ENCODE results near the gene ANO1. TPM values are rescaled to one million over a fixed set of nuclear protein-coding genes. Genes with fewer than 3 reads are reported as not detected.

The ANO1 gene
- total RNA-seq, 1 donor from 2014 or later: 14.9 TPM

DNA sequence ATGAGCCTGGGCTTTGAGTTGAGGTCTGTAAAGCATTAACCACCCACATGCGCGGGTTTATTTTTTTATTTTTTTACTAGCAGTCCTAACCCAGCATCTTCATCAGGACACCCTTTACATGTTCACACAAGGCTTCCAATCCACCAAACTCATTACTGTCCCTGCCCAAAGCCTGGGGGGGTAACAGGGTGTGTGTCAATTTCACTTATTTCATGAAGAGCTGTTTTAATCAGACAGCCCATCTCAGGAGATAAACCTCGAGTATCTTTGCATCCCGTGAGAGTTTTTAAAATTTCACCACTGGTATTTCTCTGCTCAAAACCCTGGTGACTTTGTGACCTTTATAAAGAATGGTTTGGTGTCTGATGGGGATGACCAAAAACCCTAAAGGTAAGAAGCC, 45.6 kb downstream of the ANO1 start:
- H3K9me3 Mint-ChIP-seq: no peaks in the 10 kb centered on the region
- H3K4me3 Mint-ChIP-seq: no peak overlapping the region
- no peak for DNase-seq (ENCODE audit: extremely low spot score, unreplicated experiment)
- H3K27me3 Mint-ChIP-seq: peaks cover 27% of the 10 kb centered on the region
- no peaks in the 10 kb centered on the region for H3K36me3 Mint-ChIP-seq
- peaks cover 20% of the 10 kb centered on the region for H3K4me1 Mint-ChIP-seq (ENCODE audit: unreplicated experiment)
- TF ChIP-seq, protein P1, sequence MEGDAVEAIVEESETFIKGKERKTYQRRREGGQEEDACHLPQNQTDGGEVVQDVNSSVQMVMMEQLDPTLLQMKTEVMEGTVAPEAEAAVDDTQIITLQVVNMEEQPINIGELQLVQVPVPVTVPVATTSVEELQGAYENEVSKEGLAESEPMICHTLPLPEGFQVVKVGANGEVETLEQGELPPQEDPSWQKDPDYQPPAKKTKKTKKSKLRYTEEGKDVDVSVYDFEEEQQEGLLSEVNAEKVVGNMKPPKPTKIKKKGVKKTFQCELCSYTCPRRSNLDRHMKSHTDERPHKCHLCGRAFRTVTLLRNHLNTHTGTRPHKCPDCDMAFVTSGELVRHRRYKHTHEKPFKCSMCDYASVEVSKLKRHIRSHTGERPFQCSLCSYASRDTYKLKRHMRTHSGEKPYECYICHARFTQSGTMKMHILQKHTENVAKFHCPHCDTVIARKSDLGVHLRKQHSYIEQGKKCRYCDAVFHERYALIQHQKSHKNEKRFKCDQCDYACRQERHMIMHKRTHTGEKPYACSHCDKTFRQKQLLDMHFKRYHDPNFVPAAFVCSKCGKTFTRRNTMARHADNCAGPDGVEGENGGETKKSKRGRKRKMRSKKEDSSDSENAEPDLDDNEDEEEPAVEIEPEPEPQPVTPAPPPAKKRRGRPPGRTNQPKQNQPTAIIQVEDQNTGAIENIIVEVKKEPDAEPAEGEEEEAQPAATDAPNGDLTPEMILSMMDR (conservative IDR thresholded peaks at IDR 0.05): no peak
- no peak overlapping the region for H3K27ac Mint-ChIP-seq

DNA sequence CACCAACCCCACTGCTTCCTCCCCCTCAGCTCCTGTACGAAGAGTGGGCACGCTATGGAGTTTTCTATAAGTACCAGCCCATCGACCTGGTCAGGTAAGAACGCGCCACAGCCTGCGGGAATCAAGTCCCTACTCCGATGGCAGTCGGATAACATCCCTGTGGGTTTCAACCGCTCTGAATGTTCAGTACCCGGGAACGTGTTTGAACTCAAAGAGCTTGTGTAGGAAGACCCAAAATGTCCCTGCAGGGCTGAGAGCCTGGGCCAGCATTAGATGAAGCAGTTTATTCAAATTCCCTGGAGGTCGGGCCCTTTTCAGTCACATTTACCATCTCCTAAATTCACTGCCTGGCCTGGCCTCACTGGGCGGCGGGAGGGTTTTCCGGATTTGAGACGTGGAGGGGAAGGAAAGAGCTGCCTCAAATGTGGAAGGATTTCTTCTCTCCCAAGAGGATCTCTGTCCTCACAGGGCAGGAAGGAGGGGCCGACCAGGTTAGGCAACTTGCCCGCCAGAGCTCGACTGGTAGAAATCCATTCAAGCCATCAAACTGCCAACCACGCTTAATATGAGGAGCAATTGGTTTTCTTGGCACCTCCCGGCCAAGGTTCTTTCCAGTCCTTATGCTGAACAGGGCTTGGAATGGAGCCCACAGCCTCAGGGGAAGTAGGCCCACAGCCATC, 46.3 kb downstream of the ANO1 start:
- Mint-ChIP-seq H3K4me3 (no peak overlapping the region), H3K27me3 (peaks cover 25% of the 10 kb centered on the region), H3K36me3 (no peaks in the 10 kb centered on the region), H3K27ac (peak overlapping the region; percentile 42), H3K9me3 (no peaks in the 10 kb centered on the region), H3K4me1 (ENCODE audit: unreplicated experiment) (peaks cover 20% of the 10 kb centered on the region)
- DNase-seq (ENCODE audit: extremely low spot score, unreplicated experiment): no peak
- TF ChIP-seq, protein P1 (conservative IDR thresholded peaks at IDR 0.05): no peak

DNA sequence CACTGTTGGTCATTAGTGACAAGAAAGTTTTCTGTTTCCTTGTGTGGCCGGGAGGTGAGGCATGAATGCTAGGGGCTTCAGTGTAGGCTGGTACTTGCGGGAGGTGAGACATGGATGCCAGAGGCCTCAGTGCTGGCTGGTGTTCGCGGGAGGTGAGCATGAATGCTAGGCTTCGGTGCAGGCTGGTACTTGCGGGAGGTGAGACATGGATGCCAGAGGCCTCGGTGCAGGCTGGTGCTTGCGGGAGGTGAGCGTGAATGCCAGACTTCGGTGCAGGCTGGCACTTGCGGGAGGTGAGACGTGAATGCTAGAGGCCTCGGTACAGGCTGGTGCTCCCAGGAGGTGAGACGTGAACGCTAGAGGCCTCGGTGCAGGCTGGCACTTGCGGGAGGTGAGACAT, 48.4 kb downstream of the ANO1 start:
- no peaks in the 10 kb centered on the region for H3K9me3 Mint-ChIP-seq
- peaks cover 20% of the 10 kb centered on the region for H3K4me1 Mint-ChIP-seq (ENCODE audit: unreplicated experiment)
- DNase-seq (ENCODE audit: extremely low spot score, unreplicated experiment): no peak
- TF ChIP-seq, protein P1 (conservative IDR thresholded peaks at IDR 0.05): no peak
- H3K27ac Mint-ChIP-seq: peak overlapping the region; percentile 27
- no peak overlapping the region for H3K4me3 Mint-ChIP-seq
- peaks cover 14% of the 10 kb centered on the region for H3K27me3 Mint-ChIP-seq
- no peaks in the 10 kb centered on the region for H3K36me3 Mint-ChIP-seq

DNA sequence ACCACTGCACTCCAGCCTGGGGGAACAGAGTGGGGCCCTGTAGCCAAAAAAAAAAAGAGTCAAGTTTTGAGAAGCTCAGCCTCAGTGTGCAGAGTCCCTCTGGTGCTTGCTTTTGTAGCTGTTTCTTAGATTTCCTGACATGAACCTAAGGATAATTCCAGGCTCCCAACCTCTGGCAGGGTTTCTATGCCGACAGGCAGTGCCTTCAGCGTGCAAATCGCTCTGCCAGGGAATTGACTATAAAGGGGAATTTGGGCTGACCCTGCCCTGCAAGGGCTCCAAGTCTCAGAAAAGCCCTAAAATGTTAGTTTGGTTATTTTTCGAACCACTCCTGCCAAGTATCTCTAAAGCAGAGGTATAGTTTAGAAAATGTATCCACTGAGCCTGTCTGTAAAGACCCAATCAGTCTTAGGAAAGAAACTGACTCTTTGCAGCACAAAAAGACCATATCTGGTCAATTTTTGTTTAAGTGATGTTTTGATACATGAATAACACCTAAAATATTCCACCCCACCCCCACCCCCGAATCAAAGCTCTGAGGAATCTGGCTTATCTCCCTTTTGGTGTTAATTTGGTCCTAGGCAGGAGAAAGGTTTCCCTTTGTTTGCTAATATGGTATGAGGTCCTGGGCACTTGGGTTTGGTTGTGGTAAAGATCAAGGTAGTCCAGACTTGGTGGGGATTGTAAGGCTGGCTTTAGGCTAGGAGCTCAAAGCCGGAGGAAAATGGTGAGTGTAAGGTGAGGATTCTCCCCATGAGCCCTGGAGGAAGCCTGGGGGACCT, 49.7 kb downstream of the ANO1 start:
- Mint-ChIP-seq H3K9me3 (no peaks in the 10 kb centered on the region), H3K27me3 (peaks cover 9% of the 10 kb centered on the region), H3K27ac (no peak overlapping the region), H3K4me3 (no peak overlapping the region), H3K4me1 (ENCODE audit: unreplicated experiment) (peaks cover 15% of the 10 kb centered on the region), H3K36me3 (no peaks in the 10 kb centered on the region)
- TF ChIP-seq, protein P1 (conservative IDR thresholded peaks at IDR 0.05): no peak
- no peak for DNase-seq (ENCODE audit: extremely low spot score, unreplicated experiment)

DNA sequence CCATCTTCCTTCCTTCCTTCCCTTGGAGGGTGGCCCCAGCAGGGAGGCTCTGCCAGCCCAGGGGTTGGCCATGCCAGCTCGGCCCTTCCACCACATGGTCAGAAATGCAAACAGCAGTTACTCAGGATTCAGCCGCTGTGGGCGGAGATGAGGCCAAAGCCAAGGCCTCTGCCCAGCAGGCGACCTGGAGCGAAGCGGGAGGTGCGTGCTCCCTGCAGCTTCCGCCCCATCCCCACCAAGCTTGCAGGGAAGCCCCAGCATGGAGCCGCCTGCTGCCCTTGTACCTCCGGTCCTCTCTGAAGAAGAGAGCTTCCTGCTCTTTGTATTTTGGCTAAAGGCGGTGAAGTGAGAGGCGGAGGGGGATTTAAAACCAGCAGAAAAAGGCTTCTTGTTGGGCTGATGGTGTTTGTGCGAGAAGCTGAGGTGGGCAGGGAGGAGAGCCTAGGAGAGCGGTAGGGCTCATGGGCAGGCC, 50.4 kb downstream of the ANO1 start:
- H3K27me3 Mint-ChIP-seq: peaks cover 8% of the 10 kb centered on the region
- peaks cover 14% of the 10 kb centered on the region for H3K4me1 Mint-ChIP-seq (ENCODE audit: unreplicated experiment)
- H3K4me3 Mint-ChIP-seq: no peak overlapping the region
- TF ChIP-seq, protein P1 (conservative IDR thresholded peaks at IDR 0.05): no peak
- H3K27ac Mint-ChIP-seq: no peak overlapping the region
- no peaks in the 10 kb centered on the region for H3K9me3 Mint-ChIP-seq
- H3K36me3 Mint-ChIP-seq: no peaks in the 10 kb centered on the region
- no peak for DNase-seq (ENCODE audit: extremely low spot score, unreplicated experiment)
